Measurements from ENCODE around the gene CLDN16.

Gene CLDN16

GRCh38 chr3:190444006-190444405, 56.0 kb downstream of the CLDN16 start:
- no peak for ATAC-seq

- no peak for ATAC-seq
These were observed 56.7 kb downstream of the CLDN16 start for GRCh38 chr3:190444576-190445145.

GRCh38 chr3:190446573-190447279, 58.8 kb downstream of the CLDN16 start:
- peak in 1 of 2 donors; percentile 30 for ATAC-seq

- no peak for ATAC-seq
These were observed 60.3 kb downstream of the CLDN16 start for GRCh38 chr3:190448256-190448655.

DNA sequence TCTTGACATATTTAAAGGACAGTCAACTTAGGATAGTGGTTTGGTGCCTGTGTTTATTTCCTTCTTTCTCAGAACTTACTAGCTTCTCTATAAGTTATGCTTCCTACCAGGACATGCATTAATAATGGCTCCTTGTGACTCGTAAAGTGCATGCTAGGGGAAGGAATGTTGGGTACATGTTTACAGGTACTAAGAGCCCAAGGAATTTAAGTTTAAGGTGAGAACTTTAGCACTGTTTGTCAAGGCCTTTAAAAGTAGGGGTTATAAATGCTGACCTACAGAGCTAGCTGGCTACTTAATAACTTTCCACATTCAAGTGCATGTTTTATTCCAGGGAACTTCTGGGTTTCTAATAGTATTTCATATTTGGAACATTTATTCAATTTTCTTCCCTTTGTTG, 61.8 kb downstream of the CLDN16 start, which contains the start of gene TMEM207:
TMEM207 (minus strand) TSS at position 101 of the 400 bp plus-strand sequence; CDS start at position 9, 92 bp downstream.
- ATAC-seq, result no peak

DNA sequence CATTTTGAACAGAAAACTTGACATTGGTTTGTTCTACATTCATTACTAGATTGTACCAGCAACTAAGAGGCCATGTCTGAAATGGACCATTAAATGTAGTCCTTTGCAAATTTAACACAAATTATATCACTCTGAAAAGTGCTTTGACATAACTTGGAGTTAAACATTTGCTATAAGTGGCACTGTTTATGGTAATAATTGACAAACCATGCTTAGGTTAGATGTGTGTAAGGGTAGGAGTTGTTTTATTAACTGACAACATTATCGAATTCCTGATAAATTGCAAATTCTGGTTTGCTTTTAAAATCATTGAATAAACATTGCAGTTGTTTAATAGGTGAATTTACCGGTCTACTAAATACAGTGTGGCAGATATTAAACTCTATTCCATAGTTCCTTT, 67.9 kb downstream of the CLDN16 start:
- ATAC-seq, result no peak

DNA sequence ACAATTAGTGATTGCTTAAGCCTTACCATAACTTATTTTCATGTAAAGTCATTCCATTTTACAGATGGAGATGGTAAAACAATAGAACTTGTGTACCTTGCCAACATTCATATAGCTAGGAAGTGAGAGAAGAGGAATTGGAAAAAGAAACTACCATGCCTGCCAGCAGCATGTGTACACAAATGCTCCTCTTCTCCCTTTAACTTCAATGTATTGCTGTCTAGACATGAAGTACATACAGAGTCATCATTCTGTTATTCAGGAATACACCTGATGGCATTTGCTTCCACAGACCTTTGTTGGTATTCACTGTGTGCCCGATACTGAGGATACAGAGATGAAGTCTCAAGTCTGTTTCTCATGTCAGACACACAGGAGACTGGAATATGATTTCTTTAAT, 68.8 kb downstream of the CLDN16 start:
- no peak for ATAC-seq

DNA sequence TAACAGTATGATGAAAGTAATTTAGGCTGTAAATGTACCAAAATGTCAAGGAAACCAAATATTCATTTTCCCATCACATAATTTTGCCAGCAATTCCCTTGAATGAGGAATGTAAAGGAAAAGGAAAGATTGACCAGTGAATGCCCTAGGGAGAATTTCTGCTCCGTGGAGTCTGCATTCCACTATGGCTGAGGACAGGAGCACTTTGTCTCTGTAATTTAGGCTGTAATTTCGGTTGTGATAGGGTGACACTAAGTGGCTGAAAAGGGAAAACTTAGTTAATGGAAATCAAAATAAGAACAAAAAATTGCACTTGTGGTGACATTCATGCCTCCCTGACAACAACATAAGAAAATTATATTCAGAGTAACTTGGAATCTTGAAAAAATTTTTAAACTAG, 70.1 kb downstream of the CLDN16 start:
- no peak for ATAC-seq

Measured in activated CD4-positive, CD25-positive, alpha-beta regulatory T cell treated with anti-CD3 and anti-CD28 coated beads, Interleukin-2, amount 50 U/mL, for 24 hours (primary cell).